ELF-1 (cell line): Measurements from ENCODE around the gene UBE3C.
"Not testable (repeated sequence)": the region's sequence is repeated elsewhere in the genome, so short reads cannot be mapped to it uniquely, and the experiment has no call there.

ENCODE experiments used
- DNase-seq: peaks from one replicate; pipeline ENCODE4 v3.0.0-alpha.2; 2016; ENCODE audit warnings: low read depth, low spot score

Gene UBE3C

DNA sequence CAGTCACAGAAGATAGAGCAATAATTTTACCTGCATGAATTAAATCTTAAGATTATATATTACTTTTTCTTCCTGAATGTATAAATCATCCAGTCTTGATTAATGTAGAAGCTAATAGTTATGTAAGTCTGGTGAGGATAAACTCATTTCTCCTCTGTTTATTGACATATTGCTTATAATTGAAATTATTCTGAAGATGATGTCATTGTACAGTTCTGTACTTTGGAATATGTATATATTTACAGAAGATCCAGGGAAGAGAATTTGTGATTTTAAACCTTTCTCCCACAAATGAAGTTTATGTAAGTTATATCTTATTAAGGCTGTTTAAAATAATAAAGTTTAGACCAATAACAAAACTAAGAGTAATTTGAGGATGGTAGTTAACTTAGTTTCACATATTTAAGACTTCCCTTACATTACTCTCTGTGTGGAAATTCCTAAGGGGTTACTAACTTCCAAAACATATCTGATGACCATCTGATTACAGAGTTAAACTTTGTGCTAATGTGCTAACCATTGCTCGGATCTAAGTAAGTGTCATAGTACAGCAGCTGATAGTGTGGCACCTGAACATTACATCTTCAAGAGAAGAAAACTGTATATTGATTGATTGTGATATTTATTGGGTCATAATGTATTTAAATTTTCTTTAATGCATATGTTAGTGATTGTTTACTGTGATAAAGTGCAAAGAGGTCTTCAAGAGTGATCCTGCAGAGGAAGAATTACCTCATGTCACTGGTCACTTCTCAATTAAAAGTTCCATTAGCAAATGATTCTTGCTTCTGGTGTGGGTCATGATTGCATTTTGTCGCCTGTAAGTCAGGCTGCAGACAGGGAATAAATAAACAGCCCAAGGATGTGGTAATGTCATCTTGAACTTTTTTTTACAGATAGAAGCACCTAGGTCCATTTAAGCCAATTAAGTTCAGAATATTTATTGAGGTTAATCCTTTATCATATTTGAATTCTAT lies 96.9 kb downstream of the UBE3C start:
- DNase-seq, result no peak

DNA sequence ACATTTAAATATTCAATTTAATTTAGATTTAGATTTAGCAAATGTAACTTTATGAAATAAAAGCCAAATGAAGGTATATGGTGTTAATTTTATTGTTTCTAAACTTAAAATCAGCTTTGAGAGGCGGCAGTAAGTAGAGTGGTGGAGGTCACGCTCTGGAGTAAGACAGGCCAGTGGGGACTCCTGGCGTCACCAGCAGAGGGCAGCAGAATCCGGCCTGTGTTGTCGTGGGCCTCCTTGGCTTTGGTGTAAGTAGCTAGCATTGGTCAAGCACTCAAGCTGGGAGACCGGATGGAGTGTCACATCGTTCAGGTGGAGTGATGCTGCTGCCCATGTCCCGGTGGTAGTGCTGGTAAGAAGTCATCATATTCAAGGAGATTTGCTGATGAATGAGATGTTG lies 99.4 kb downstream of the UBE3C start:
- DNase-seq, result peak; percentile 16

DNA sequence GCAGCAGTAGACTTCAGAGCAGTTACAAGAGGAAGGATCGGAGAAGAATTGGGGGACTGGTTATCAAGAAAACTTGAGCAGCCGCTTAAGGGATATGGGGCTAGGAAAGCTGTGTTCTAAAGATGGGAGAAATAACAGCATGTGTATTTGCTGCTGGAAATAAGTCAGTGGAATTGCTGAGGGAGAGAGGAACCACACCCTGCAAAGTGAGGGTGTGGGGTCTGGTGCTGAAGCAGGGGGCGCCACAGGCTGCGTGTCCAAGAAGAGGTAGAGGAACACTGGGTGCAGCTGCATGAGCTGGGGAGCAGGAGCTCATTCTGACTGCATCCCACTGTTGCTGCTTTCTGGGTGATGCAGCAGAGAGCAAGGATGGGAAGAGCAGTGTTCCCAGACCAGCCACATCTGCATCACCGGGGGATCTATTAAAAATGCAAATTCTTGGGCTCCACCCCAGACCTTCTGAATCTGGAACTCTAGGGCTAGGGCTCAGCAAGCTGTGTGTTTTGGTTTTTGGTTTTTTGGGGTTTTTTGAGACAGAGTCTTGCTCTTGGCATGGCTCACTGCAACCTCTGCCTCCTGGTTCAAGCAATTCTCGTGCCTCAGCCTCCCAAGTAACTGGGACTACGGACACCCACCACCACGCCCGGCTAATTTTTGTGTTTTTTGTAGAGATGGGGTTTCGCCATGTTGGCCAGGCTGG lies 101.0 kb downstream of the UBE3C start:
- no peak for DNase-seq

DNA sequence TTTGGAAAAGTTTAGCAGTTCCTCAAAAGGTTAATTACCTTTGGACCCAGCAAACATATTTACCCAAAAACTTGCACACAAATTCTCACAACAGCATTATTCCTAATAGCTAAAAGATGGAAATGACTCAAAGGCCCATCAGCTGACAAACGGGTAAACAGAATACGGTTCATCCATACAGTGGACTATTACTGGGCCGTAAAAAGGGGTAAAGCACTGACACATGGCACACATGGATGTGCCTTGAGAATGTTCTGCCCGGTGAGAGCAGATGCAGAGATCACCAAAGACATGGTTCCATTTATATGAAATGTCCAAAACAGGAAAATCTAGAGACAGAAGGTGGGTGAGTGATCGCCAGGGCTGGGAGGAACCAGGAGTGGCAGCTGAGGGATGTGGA lies 102.9 kb downstream of the UBE3C start:
- DNase-seq, result no peak

DNA sequence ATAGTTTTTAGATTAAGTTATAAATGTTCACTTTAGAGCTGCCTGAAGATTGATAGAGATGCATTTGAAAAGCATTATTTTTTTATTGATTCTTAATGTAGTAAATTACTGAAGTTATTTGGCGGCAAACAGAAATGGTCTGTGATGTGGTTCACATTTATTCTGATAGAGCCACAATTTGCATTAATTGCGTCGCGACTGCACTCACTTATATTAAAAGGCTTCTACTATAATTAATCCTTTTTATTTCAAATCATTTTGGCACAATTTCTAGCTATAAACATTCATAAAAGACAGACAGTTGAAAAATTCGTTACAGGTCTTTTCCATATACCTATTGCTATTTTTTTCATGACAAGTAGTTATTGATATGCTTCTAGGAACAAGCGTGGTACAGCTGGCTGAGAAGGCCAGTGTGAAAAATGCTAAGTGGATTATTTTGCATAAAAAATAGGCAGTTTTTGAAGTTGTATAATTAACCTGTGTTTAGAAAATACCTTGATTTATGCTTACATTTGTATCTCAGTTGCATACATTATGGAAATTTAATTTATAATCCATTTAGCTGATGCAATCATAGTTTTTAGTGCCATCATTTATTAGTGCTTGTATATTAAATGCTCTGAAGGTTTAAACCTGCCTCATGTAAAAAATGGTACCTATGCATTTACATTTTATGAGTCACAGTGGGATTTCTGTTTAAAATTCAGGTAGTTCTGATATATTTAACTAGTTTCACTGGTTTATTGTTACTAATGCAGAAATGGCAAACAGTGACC lies 106.0 kb downstream of the UBE3C start:
- no peak for DNase-seq

DNA sequence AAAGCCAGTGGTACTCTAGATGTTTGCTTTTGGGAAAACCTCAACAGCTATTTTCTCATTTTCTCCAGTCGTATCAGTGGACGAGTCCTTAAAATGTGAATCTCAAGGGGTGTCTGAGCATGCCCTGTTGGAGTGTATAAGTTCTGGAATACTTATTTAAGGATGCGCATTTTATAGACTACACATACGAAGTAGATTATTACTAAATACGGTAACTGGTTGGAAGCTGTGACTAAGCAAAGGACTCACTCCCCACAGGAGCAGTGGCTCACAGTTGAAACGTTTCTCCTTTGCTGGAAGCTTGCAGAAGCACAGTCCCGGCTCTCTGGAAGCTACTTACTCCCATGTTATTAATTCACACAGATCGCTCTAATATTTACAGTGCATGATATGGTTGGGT lies 107.3 kb downstream of the UBE3C start:
- no peak for DNase-seq

DNA sequence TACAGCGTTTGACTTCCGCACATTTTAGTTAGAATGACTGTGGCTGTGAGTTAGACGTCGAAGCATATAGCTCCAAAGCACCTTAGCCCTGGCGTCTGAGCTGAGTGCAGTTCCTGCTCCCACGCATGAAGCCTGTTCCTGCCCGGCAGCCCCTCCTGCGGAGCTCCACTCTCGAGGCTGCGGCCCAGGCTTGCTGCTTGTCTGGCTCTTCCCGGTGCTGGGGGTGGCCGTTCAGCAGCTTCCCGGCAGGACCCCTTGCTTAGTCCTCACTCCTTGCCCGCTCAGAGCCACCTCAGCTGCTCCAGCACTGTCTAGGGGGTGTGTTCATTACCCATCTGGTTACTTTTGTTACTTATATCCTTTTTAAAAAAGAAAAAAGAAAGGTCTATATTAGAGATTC lies 109.9 kb downstream of the UBE3C start:
- DNase-seq, result no peak

DNA sequence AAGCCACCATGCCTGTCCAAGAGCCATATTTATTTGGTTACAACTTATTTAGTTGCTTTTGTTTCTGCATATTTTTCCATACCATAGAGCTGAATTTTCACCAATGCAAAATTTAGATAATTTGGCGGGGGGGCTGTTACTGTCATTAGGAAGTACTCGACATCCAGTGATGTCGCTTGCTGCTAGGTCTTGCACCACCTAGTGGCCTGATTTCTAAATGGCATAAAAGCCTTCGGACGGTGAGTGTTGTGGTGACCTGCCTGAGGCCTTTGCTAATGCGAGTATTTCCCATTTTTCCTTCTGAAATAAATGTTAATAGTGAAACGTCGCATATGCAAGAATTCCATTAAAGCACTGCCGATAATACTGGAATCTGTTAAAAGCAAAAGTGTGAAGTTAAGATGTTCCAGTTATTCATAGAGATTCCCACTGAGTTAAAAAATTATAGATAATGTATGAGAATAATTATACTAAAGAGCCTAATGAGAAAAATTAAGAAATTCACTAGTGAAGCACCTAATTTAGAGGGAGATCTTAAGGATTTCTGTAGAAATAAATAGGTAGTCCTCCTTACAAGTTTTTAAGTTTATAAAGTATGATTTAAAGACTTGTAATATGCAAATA lies 112.0 kb downstream of the UBE3C start:
- peak; percentile 65 for DNase-seq

DNA sequence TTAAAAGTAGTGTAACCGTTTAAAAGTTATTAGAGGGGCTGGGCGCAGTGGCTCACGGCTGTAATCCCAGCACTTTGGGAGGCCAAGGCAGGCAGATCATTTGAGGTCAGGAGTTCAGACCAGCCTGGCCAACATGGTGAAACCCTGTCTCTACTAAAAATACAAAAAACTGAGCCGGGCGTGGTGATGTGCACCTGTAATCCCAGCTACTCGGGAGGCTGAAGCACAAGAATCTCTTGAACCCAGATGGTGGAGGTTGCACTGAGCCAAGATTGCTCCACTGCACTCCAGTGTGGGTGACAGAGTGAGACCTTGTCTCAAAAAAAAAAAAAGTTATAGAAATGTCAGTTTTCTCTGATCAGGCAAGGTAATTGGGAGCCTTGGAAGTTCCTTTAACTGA lies 113.1 kb downstream of the UBE3C start:
- DNase-seq, result not testable (repeated sequence)

DNA sequence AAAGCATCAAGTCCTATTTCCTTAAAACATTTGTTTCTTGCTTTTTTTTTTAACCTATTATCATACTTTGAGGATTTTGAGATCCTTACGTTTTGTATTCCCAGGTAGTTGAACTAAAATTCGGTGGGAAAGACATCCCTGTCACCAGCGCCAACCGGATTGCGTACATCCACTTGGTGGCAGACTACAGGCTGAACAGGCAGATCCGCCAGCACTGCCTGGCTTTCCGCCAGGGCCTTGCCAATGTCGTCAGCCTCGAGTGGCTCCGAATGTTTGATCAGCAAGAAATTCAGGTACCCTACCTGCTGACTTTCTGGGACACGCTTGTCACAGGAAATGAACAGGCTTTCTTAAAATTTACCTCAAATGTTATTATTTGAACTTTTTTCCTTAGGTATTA lies 115.1 kb downstream of the UBE3C start:
- DNase-seq, result no peak

DNA sequence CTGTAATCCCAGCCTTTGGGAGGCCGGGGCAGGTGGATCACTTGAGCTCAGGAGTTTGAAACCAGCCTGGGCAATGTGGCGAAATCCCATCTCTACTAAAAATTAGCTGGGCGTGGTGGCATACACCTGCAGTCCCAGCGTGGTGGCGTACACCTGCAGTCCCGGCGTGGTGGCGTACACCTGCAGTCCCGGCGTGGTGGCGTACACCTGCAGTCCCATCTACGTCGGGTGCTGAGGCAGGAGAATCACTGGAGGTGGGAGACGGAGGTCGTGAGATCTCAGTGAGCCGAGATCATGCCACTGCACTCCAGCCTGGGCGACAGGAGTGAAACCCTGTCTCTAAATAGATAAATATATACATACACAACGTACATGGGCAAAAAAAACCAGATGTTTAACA lies 116.1 kb downstream of the UBE3C start:
- not testable (repeated sequence) for DNase-seq

DNA sequence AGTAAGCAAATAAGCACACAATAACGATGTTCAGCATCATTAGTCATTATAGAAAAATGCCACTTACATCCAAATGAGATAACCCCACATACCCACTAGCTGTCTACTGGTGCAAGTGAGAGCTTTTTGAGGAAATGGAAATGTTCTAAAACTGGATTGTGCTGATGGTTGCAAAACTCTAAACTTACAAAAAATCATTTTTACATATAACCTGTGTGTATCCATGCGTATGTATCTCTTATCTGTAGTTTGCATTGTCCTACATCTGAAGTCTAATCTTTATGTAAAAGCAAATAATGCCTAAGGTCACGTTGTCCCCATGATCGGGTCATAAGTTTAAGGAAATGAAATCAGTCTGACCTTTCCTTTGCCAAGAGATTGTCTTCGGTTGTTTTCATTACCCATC lies 116.5 kb downstream of the UBE3C start:
- no peak for DNase-seq

DNA sequence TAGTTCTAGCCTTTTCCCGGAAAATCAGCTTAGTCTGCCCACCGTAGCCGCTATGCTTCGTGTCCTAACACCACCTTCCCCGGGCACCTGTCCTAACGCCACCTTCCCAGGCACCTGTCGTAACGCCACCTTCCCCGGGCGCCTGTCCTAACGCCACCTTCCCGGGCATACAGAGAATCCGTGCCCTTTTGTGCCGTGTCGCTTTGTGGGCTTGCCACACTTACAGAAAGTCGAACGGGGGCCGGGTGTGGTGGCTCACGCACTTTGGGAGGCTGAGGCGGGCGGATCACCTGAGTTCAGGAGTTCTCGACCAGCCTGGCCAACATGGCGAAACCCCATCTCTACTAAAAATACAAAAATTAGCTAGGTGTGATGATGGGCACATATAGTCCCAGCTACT lies 124.4 kb downstream of the UBE3C start:
- no peak for DNase-seq

DNA sequence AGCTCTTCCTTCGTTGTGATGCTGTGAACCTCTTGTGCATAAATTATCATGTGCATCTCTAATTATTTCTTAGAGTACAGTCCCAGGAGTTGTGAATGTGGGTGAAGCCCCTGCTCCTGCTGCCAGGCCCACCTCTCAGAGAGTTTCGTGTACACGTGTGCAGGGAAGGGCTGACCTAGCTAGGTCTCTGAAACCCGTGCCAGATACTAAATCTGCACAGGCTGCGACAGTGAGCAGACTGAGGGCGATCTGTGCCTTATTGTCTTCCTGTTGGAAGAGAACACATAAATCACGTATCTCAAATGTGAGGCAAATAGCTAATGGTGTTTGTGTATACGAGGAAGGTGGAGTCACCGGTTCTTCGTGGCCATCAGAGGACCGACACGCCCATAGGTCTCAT lies 126.3 kb downstream of the UBE3C start:
- no peak for DNase-seq

DNA sequence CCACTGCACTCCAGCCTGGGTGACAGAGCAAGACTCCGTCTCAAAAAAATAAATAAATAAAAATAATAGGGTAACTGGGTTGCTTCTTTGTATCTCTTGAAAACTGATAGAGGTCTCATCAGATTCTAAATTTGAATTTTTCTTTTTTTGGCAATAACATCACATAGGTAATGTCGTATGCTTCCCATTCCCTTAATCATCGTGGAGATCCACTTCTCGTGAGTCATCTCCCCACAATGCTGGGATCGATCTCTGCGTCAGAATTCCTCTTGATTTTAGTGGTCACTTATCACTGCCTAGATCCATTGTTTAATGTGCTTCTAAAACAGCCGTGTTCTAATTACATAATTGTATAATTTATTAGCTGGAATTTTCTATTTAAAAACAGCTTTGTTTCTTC lies 127.5 kb downstream of the UBE3C start:
- no peak for DNase-seq

DNA sequence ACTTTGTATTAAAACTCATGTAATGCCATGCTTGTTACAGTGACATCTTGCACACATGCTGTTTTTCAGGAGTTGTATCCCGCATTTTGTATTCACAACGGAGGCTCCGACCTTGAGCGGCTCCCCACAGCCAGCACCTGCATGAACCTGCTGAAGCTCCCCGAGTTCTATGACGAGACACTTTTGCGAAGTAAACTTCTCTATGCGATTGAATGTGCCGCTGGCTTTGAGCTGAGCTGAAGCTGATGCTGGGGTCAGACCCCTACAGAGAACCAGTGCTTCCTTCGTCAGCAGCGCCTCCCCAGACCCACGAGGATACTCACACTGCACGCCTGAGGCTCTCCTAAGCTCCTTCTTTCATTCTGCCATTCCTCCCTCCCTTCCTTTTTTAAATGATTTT lies 128.8 kb downstream of the UBE3C start:
- no peak for DNase-seq

DNA sequence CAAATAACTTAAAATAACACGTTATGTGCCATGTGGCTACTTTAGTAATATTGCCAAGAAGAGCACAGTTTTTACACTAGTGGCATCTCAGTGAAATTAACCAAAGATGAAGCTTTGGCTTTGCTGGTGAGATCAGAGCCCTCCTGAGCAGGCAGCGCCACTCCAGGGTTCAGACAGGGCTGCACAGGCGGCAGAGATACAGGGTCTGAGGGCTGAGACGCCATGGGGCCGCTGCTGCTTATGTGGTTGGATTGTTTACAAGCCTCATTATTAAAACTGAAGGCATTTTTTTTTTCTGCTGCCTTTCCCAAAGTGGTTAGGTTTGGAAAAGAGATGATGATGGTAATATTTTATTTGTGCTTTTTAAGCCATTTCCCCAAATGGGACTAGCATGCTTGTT lies 129.2 kb downstream of the UBE3C start:
- no peak for DNase-seq

DNA sequence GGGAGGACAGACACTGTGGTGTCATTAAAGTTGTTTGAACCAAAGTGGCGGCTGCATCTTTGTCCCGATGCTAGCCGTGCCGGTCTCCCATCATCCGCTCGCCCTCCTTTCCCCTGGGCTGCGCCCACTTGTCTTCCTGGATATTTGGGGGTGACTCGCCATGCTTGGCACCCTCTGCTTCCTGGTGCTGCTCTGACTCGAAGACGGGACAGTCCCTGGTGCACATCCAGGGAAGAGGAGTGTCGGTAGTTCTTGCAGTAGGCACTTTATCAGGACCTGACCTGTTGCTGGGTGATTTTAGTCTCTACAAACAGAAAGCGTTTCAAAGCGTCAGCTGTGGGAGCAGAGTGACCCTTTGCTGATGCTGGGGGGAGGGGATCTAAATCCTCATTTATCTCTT lies 129.8 kb downstream of the UBE3C start:
- no peak for DNase-seq

DNA sequence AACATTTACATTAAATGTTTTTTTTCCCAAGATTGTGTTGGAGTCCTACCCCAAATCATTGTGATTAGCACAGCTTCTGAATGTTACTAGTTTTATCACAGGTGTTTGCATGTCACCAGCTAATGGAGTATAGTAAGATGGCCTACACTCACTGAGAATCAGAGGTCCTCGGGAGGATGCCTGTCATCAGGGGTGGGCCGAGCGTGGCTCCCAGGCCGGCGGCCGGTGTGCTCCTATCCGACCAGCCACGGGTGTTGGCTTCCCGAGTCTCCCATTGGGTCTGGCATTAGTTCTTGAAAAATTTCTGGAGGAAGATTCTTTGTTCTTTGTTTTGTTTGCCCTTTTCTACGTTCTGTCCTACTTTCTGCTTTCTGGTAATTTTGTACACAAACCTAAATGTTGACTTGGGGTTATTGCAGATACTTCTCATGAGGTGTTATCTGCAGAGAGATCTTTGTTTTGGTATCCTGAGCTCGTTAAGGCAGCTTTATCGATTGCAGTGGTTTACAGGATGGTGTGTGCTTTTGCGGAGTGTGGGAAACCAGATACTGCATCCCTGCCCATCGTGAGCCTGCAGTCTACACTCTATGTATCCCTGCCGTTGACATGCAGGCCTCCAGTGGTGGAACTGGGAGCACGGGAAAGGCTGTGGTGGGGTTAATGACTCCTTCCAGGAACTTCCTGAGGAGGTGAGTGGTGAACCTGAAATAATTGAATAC lies 130.8 kb downstream of the UBE3C start:
- no peak for DNase-seq

DNA sequence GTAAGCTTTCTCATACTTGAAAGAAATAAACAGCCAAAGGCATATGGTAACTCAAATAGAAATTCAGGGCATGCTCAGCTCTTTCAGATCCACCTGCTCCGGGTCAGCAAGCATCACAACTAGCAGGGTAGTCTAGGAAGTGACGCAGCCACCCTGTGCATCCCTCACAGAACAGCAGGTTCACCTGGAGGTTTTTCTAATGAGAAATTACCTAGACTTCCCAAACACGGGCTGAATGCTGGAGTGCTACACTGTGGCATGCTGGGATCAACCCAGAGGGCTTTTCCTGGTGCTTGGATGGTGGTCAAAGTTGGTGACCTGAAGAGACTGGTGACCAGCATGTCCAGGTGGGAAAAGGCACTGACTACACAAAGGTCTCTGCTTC lies 131.3 kb downstream of the UBE3C start:
- no peak for DNase-seq

DNA sequence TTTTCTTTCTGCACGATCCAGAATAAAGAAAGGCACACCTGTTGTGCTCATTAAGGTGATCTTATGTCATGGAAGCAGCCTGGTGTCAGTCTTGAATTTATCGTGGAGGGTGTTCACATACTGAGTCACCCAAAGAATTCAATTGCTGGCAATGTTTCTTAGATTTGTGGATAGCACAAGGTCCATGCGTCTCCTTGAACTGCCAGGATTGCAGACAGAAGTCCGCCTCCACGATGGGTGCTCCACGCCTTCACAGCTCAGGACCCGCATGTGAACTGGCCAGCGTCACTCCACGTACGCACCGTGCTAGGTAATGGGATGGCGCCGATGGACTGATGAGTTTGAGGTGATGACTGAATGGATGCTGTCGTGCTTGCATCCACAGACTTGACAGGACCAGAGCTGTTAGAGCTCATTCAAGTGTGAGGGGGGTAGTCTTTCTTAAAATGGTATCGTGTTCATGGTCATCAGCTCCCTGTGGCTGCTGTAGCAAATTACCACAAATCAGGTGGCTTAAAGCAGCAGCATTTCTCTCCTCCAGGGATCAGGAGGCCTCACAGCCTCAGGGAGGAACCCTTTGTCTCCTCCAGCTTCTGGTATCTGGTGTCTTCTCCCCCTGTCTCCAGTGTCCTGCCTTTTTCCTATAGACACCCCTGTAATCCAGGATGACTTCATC lies 132.7 kb downstream of the UBE3C start:
- no peak for DNase-seq
